ENCODE measurements around the gene MZT2B. TPM values are rescaled to one million over a fixed set of nuclear protein-coding genes. Genes with fewer than 3 reads are reported as not detected.

MZT2B gene
- total and polyA plus RNA-seq, 9 of the 15 experiments (the other 6 are each of a cell fraction or from before 2014, with no cell fraction given) = 5.1 to 435 (median 102) TPM

DNA sequence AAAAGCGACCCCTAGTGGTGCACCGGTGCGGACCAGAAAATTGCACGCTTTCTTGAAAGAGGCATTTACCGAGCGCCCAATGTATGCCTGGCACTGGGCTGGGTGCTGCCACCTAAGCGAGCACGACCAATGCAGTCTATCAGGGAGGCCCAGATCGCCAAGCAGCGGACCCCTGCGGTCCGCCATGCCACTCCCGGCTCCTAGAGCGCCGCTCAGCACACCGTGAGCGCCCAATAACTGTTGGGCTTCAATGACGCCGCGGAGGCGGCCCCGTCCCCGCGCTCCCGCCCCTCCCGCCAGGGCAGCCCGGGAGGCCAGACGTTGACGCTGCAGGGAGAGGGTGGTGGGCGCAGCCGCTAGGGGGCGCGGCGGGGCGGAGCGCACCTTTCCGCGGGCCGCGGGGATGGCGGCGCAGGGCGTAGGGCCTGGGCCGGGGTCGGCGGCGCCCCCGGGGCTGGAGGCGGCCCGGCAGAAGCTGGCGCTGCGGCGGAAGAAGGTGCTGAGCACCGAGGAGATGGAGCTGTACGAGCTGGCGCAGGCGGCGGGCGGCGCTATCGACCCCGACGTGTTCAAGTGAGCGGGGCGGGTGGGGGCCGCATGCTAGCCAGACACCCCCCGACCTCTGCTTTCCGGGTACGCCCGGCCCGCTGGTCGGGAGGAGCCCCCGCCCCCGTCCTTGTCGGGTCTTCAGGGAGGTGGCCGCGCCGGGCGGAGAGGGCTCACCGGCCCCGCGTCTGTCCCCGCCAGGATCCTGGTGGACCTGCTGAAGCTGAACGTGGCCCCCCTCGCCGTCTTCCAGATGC, at the start of gene MZT2B (continued):
- TF ChIP-seq JUND (IDR thresholded peaks at IDR 0.05; ENCODE audit: borderline replicate concordance, low read depth, low read length) (peak; percentile 45), JUND (tag; IDR thresholded peaks at IDR 0.05; ENCODE audit: borderline replicate concordance, low read depth, low read length) (peak; percentile 28; the same call in 1 of the 3 replicates), CREM (IDR thresholded peaks at IDR 0.05; ENCODE audit: low read depth) (peak; percentile 87), ZNF592 (IDR thresholded peaks at IDR 0.05) (peak; percentile 38; the same call in 1 of the 2 replicates), CBX1 (IDR thresholded peaks at IDR 0.05; ENCODE audit: low read depth) (peak; percentile 39; the same call in 1 of the 2 replicates), POLR2AphosphoS5 (IDR thresholded peaks at IDR 0.05; ENCODE audit: control insufficient read depth, insufficient read depth, low read depth, low read length) (peak; percentile 37; the same call in 1 of the 2 replicates), E2F6 (IDR thresholded peaks at IDR 0.05; ENCODE audit: borderline replicate concordance in 1 of 2, extremely low read depth in 1 of 2, insufficient read depth in 1 of 2, insufficient read length in 1 of 2, low read depth in 1 of 2, low read length in 1 of 2, poor library complexity in 1 of 2, severe bottlenecking in 1 of 2) (peak in 1 of 2 experiments; percentile 82), RBM25 (IDR thresholded peaks at IDR 0.05; ENCODE audit: low read depth, low read length, severe bottlenecking) (peak; percentile 40), GABPA (tag; conservative IDR thresholded peaks at IDR 0.05; ENCODE audit: low read depth) (peak; percentile 54)
- TF ChIP-seq, protein P1, sequence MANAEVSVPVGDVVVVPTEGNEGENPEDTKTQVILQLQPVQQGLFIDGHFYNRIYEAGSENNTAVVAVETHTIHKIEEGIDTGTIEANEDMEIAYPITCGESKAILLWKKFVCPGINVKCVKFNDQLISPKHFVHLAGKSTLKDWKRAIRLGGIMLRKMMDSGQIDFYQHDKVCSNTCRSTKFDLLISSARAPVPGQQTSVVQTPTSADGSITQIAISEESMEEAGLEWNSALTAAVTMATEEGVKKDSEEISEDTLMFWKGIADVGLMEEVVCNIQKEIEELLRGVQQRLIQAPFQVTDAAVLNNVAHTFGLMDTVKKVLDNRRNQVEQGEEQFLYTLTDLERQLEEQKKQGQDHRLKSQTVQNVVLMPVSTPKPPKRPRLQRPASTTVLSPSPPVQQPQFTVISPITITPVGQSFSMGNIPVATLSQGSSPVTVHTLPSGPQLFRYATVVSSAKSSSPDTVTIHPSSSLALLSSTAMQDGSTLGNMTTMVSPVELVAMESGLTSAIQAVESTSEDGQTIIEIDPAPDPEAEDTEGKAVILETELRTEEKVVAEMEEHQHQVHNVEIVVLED (CRISPR knock-in tag; IDR thresholded peaks at IDR 0.05) = peak; percentile 57; the same call in 1 of the 2 replicates
- TF ChIP-seq, protein P2, sequence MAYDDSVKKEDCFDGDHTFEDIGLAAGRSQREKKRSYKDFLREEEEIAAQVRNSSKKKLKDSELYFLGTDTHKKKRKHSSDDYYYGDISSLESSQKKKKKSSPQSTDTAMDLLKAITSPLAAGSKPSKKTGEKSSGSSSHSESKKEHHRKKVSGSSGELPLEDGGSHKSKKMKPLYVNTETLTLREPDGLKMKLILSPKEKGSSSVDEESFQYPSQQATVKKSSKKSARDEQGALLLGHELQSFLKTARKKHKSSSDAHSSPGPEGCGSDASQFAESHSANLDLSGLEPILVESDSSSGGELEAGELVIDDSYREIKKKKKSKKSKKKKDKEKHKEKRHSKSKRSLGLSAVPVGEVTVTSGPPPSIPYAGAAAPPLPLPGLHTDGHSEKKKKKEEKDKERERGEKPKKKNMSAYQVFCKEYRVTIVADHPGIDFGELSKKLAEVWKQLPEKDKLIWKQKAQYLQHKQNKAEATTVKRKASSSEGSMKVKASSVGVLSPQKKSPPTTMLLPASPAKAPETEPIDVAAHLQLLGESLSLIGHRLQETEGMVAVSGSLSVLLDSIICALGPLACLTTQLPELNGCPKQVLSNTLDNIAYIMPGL (CRISPR knock-in tag; IDR thresholded peaks at IDR 0.05) = peak; percentile 79; the same call in 1 of the 2 replicates
- TF ChIP-seq, protein P3, sequence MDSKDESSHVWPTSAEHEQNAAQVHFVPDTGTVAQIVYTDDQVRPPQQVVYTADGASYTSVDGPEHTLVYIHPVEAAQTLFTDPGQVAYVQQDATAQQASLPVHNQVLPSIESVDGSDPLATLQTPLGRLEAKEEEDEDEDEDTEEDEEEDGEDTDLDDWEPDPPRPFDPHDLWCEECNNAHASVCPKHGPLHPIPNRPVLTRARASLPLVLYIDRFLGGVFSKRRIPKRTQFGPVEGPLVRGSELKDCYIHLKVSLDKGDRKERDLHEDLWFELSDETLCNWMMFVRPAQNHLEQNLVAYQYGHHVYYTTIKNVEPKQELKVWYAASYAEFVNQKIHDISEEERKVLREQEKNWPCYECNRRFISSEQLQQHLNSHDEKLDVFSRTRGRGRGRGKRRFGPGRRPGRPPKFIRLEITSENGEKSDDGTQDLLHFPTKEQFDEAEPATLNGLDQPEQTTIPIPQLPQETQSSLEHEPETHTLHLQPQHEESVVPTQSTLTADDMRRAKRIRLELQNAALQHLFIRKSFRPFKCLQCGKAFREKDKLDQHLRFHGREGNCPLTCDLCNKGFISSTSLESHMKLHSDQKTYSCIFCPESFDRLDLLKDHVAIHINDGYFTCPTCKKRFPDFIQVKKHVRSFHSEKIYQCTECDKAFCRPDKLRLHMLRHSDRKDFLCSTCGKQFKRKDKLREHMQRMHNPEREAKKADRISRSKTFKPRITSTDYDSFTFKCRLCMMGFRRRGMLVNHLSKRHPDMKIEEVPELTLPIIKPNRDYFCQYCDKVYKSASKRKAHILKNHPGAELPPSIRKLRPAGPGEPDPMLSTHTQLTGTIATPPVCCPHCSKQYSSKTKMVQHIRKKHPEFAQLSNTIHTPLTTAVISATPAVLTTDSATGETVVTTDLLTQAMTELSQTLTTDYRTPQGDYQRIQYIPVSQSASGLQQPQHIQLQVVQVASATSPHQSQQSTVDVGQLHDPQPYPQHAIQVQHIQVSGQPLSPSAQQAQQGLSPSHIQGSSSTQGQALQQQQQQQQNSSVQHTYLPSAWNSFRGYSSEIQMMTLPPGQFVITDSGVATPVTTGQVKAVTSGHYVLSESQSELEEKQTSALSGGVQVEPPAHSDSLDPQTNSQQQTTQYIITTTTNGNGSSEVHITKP (IDR thresholded peaks at IDR 0.05; ENCODE audit: partially characterized antibody) = peak; percentile 11

Measured in K562 (cell line).